Rectal smooth muscle tissue (tissue), 1 donor: Measurements from ENCODE around the gene MED25.

Source experiments
- H3K27ac ChIP-seq: one replicate; pipeline ENCODE4 v1.7.0; 2013; ENCODE audit warnings: low read depth, low read length, inconsistent platforms
- H3K27me3 ChIP-seq: one replicate; pipeline ENCODE4 v1.7.0; 2013; ENCODE audit warnings: low read length; ENCODE audit not compliant: control insufficient read depth, insufficient read depth
- H3K36me3 ChIP-seq: one replicate; pipeline ENCODE4 v1.7.0; 2013; ENCODE audit warnings: low read length; ENCODE audit not compliant: control insufficient read depth, insufficient read depth
- H3K4me1 ChIP-seq: one replicate; pipeline ENCODE4 v1.7.0; 2013; ENCODE audit warnings: low read length; ENCODE audit not compliant: control insufficient read depth, insufficient read depth
- H3K4me3 ChIP-seq: one replicate; pipeline ENCODE4 v1.7.0; 2013; ENCODE audit warnings: low read length
- H3K9ac ChIP-seq: one replicate; pipeline ENCODE4 v1.7.0; 2013; ENCODE audit warnings: low read length

Gene MED25

GRCh38 chr19:49843265-49843664 lies 25.2 kb downstream of the MED25 start:
- Histone ChIP-seq H3K9ac (no peak overlapping the region), H3K27ac (no peak overlapping the region), H3K4me1 (no peaks in the 10 kb centered on the region), H3K4me3 (no peak overlapping the region), H3K36me3 (peaks cover 12% of the 10 kb centered on the region), H3K27me3 (no peaks in the 10 kb centered on the region)

DNA sequence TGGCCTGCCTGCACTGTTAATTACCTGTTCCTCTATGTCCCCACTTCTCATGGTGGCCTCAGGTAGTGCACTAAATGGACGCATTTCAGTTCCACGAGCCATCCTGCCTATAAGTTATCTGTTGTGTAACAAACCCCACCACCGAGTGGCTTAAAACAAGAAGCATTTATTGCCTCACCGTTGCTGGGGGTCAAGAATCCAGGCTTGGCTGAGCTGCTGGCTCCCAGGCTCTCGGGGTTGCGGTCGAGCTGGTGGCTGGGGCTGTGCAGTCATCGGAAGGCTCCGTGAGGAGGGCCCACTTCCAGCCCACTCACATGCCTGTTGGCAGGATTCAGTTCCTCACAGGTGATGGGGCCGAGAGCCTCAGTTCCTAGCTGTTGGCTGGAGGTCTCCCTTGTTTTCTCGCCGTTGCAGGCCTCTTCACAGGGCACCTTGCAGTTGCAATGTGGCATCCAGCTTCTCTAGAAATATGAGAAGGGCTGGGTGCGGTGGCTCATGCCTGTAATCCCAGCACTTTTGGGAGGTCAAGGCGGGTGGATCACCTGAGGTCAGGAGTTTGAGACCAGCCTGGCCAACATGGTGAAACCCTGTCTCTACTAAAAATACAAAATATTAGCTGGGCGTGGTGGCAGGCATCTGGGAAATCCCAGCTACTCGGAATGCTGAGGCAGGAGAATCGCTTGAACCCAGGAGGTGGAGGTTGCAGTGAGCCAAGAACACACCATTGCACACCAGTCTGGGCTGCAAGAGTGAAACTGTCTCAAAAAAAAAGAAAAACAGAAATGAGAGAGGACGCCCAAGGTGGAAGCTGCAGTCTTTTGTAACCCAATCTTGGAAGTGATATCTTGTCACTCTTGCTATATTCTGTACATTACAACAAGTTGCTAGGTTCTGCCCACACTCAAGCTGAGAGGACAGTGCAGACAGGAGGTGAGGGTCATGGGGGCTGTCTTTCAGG lies 26.3 kb downstream of the MED25 start:
- H3K9ac ChIP-seq, result no peak overlapping the region
- no peaks in the 10 kb centered on the region for H3K4me1 ChIP-seq
- H3K27me3 ChIP-seq, result no peaks in the 10 kb centered on the region
- H3K36me3 ChIP-seq, result peaks cover 7% of the 10 kb centered on the region
- no peak overlapping the region for H3K27ac ChIP-seq
- no peak overlapping the region for H3K4me3 ChIP-seq

GRCh38 chr19:49845414-49845813 lies 27.3 kb downstream of the MED25 start:
- Histone ChIP-seq H3K27me3 (no peaks in the 10 kb centered on the region), H3K36me3 (peaks cover 2% of the 10 kb centered on the region), H3K9ac (no peak overlapping the region), H3K4me1 (peaks cover 6% of the 10 kb centered on the region), H3K27ac (no peak overlapping the region), H3K4me3 (no peak overlapping the region)

- Histone ChIP-seq H3K27ac (no peak overlapping the region), H3K4me1 (peaks cover 6% of the 10 kb centered on the region), H3K36me3 (no peaks in the 10 kb centered on the region), H3K9ac (no peak overlapping the region), H3K4me3 (no peak overlapping the region), H3K27me3 (no peaks in the 10 kb centered on the region)
Observed at GRCh38 chr19:49846408-49846807, 28.3 kb downstream of the MED25 start.

DNA sequence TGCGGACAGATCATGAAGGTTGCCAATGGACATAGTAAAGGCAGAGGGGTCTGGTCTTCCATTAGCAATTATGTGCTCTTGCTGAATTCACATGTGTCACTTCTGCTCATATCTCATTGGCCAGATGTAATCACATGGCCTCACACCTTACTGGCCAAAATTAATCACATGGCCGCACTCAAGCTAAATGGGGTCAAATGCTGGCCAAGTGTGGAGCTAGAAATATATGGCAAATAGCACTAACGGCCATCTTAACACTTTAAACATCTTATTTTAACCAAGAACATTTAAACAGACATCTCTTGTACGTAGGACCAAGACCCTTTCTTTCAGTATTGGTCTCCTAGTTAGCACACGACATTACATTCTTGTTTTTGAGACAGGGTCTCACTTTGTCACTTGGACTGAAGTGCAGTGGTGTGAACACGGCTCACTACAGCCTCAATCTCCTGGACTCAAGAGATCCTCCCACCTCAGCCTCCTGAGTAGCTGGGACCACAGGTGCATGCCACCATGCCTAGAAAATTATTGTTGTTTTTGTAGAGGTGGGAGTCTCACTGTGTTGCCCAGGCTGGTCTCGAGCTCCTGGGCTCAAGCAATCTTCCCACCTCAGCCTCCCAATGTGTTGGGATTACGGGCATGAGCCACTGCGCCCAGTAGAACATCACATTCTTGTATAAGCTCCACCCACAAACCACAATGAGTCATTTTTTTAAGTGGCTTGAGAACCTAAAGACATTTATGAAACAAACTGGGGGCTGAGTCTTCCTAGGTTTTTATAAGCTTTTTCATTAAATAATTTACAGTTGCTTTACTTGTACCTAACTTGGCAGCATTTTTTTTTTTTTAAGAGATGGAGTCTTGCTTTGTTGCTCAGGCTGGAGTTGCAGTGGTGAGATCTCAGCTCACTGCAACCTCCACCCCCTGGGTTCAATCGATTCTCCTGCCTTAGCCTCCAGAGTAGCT lies 29.9 kb downstream of the MED25 start:
- Histone ChIP-seq H3K9ac (no peak overlapping the region), H3K4me1 (peaks cover 17% of the 10 kb centered on the region), H3K36me3 (no peaks in the 10 kb centered on the region), H3K27me3 (no peaks in the 10 kb centered on the region), H3K27ac (no peak overlapping the region), H3K4me3 (no peak overlapping the region)

DNA sequence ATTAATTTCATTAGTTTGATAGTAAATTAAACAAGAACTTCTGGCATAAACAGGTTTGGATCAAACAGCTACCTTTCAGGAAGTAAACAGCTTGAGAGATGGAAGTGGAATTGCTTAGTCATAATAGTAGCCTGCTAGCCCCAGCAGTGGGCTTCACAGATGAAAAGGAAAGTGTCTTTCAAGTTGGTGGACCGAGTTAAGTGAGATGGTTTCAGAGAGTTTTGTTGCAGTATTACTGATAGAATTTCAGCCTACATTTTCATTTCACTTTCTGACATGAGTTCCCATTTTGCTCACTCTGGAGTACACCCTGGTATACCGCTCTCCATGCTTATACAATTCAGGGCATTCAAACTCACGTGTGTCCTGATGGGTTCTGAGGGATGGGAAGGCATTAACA lies 30.8 kb downstream of the MED25 start:
- Histone ChIP-seq H3K27ac (no peak overlapping the region), H3K4me1 (peaks cover 19% of the 10 kb centered on the region), H3K4me3 (no peak overlapping the region)

GRCh38 chr19:49849433-49850220 lies 31.5 kb downstream of the MED25 start:
- H3K27ac ChIP-seq, result peak overlapping the region; percentile 100
- peak overlapping the region; percentile 96 for H3K4me3 ChIP-seq

More for the DNA sequence above, 30.8 kb downstream of the MED25 start:
- Histone ChIP-seq H3K9ac (no peak overlapping the region), H3K36me3 (no peaks in the 10 kb centered on the region), H3K27me3 (no peaks in the 10 kb centered on the region)

GRCh38 chr19:49850221-49850486 lies 32.1 kb downstream of the MED25 start:
- Histone ChIP-seq H3K9ac (peak overlapping the region; percentile 32), H3K4me1 (peaks cover 19% of the 10 kb centered on the region), H3K4me3 (peak overlapping the region; percentile 96), H3K27ac (peak overlapping the region; percentile 100), H3K27me3 (no peaks in the 10 kb centered on the region), H3K36me3 (no peaks in the 10 kb centered on the region)

More at GRCh38 chr19:49849433-49850220, 31.5 kb downstream of the MED25 start:
- peak overlapping the region; percentile 32 for H3K9ac ChIP-seq
- peaks cover 19% of the 10 kb centered on the region for H3K4me1 ChIP-seq
- no peaks in the 10 kb centered on the region for H3K27me3 ChIP-seq
- H3K36me3 ChIP-seq, result no peaks in the 10 kb centered on the region

- peaks cover 19% of the 10 kb centered on the region for H3K4me1 ChIP-seq
Observed at GRCh38 chr19:49850487-49851342, 32.6 kb downstream of the MED25 start, which contains the start of gene PTOV1. Gene PTOV1, plus strand, starts transcription at chr19:49851159.

GRCh38 chr19:49851456-49852259 lies 33.6 kb downstream of the MED25 start:
- H3K4me1 ChIP-seq, result peaks cover 19% of the 10 kb centered on the region
- no peak overlapping the region for H3K9ac ChIP-seq
- H3K4me3 ChIP-seq, result peak overlapping the region; percentile 96
- H3K27me3 ChIP-seq, result no peaks in the 10 kb centered on the region
- peaks cover 2% of the 10 kb centered on the region for H3K36me3 ChIP-seq
- H3K27ac ChIP-seq, result peak overlapping the region; percentile 100

More at GRCh38 chr19:49850487-49851342, 32.6 kb downstream of the MED25 start, which contains the start of gene PTOV1:
- Histone ChIP-seq H3K9ac (peak within 1 kb of the TSS; percentile 98), H3K4me3 (peak within 1 kb of the TSS; percentile 96), H3K27me3 (no peaks in the 10 kb centered on the region), H3K27ac (peak within 1 kb of the TSS; percentile 100), H3K36me3 (no peaks in the 10 kb centered on the region)
